Stromal cell of bone marrow (primary cell): ENCODE results near the gene DIP2C.
"Not testable (repeated sequence)": the region's sequence is repeated elsewhere in the genome, so short reads cannot be mapped to it uniquely, and the experiment has no call there.

Experiments used
- DNase-seq: peaks from one replicate; pipeline ENCODE4 v3.0.0-alpha.2; 2012; ENCODE audit warnings: low read depth

Gene DIP2C

DNA sequence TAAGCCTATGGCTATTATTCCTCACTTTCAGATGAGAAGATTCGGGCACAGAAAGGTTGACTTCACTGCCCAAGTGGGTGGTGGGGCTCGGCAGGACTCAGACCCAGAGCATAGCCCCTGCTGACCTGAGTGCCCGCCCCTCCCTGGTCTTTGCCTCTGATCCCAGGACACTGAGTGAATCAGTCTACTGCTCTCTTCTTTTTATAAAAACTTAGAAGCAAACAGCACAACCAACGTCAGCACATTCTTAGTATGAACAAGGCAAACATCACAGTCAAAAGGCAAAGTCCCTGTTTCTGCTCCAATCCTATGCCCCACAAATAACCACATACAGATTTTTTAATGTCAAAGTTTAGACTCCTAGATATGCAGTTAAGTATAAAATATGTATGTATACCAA is 316.5 kb downstream of the DIP2C start:
- DNase-seq, result no peak

DNA sequence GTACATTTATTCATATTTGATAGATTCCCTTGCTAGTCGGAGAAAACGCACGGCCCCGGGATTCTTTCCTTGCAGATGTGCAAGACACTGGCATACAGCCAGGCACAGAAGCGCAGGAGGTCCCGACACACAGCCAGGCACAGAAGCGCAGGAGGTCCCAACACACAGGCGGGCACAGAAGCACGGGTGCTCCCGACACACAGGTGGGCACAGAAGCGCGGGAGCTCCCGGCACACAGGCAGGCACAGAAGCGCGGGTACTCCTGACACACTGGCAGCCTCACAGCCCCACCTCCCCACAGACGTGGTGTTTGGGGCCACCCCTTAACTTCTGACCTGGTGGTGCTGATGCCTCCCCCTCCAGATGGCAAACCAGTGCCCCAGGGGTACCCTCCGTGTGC is 316.9 kb downstream of the DIP2C start:
- DNase-seq, result no peak

- DNase-seq, result no peak
Measured at GRCh38 chr10:371515-371914, 318.0 kb downstream of the DIP2C start.

DNA sequence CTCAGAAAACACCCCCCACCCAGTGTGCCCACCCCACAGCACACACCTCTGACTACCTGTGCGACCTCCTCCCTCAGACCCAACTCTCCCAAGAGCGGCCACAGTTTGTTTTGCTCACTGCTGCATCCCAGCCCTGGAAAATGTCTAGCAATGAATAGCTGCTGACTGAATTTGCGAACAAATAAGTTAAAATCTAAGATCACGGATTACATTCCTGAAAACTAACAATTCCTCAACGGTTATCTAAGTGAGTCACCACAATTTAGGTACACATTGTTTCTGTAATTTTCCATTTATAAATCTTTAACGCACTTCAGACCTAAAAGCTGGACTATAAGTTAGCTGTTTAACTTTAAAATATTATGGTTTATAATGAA is 319.0 kb downstream of the DIP2C start:
- DNase-seq, result no peak

- DNase-seq, result peak; percentile 71
Measured at GRCh38 chr10:369684-370448, 319.6 kb downstream of the DIP2C start.

DNA sequence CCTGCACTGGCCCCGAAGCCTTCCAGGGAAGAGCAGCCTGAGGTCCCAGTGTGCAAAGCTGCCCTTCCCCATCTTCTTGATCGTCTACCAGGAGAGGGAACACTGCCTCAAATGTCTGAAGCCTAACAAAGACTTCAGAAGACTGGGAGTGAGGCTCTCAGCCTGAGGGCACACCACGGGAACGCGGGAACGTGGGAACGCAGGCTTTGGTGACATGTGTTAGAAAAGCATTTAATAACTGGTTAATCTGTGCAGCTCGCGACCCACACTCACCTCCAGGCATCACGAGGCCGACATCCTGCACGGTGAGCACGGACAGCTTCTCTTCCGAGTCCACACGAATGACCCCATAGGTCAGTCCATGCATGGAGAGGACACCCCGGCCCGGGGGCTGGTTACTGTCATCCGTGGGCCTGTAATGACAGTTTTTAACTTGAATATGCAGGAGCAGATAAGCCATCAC is 320.2 kb downstream of the DIP2C start:
- no peak for DNase-seq

GRCh38 chr10:368579-369220 is 320.8 kb downstream of the DIP2C start:
- no peak for DNase-seq

DNA sequence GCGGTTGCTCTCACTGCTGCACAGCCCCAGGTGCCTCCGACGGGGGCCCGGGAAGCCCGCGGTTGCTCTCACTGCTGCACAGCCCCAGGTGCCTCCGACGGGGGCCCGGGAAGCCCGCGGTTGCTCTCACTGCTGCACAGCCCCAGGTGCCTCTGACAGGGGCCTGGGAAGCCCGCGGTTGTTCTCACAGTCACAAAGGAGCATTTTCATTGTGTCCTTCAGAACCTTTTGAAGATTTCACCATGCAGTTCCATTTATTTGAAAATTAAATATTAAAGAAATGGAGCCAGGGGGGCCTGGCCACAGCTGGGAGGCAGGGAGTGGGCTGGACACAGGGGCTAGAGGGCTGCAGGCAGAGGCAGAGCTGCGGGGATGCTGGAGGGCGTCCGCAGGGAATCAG is 321.4 kb downstream of the DIP2C start:
- DNase-seq, result not testable (repeated sequence)

DNA sequence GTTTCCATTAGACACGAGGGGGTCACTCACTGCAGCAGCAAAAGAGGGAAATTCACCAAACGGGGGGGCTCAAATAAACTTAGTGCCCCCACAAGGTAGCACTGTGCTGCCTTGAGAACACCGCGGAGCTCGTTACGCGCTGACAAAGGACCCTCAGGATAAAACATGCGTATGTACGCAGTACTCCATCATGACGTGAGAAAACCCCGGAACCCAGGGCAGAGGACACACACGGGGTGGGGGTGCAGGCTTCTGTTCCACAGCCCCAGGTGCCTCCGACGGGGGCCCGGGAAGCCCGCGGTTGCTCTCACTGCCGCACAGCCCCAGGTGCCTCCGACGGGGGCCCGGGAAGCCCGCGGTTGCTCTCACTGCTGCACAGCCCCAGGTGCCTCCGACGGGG is 321.8 kb downstream of the DIP2C start:
- no peak for DNase-seq

DNA sequence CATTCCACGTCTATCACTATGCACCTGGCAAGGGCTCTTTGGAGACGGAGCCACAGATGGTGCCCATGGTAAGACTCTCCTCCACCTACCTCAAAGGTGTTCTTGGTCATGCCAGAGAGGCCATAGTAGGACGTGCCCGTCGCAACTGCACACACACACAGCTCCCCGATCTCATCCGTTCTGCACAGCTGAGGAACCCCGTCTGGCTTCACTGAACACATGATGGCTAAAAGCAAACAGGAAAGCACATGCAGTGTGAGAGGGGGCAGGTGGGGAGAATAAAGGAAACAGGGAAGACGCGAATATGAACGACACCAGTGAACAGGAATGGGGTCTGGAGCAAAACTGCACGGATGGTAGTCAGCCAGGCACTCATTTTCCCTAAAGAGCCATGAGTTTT is 323.3 kb downstream of the DIP2C start:
- no peak for DNase-seq

- DNase-seq, result no peak
Measured at GRCh38 chr10:364267-364775, 325.1 kb downstream of the DIP2C start.

DNA sequence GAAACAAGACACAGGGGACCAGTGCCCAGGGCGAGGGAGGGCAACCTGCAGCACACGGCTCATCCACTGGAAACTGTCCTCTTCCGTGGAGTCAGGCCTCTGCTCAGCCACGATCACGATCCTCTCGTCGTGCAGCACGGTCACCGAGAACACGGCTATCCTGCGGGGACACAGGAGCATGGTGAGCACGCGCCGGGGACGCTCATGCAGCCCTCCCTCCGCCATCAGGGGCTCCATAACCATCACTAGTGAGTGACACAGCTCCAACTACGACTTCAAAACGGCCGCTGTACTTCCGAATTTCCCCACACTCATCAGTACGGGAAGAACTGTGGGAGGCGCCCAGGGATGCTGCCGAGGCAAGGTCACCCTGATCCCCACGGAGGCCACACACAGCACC is 326.3 kb downstream of the DIP2C start:
- no peak for DNase-seq

- DNase-seq, result no peak
Measured at GRCh38 chr10:361203-362081, 328.0 kb downstream of the DIP2C start.

DNA sequence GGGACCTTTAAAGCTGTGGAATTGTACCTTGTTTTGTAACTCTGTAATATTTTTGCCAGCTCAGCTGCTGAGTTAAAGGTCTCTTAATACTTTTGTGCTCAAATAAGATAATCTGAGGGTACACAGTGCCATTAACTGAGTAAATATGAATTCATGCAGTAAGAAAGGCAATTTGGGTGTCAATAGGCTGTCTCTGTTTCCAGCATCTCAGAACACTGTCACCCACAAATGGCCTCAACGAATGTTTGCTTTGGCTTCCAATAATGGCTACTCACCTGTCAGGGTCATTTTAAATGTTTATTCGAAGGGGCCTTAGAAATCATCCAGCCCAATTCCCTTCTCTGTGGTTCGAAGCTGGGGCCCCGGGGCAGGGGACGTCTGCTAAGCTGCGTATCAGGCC is 328.8 kb downstream of the DIP2C start:
- no peak for DNase-seq

DNA sequence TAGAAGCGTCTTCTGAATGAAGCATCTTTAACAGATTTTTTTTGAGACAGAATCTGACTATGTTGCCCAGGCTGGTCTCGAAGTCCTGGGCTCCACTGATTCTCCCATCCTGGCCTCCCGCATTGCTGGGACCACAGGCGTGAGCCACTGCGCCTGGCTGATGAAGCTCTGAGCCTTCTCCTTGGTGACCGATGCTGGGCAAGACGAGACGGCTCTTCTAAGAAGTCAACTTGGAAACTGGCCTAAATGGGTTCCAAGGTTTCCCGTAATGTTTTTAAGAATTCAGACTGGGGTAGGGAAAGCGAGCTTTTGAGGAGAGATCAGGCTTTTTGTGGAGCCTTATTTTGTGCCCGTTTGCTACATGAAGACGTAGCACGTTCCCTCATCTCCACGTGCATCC is 329.7 kb downstream of the DIP2C start:
- DNase-seq, result no peak

DNA sequence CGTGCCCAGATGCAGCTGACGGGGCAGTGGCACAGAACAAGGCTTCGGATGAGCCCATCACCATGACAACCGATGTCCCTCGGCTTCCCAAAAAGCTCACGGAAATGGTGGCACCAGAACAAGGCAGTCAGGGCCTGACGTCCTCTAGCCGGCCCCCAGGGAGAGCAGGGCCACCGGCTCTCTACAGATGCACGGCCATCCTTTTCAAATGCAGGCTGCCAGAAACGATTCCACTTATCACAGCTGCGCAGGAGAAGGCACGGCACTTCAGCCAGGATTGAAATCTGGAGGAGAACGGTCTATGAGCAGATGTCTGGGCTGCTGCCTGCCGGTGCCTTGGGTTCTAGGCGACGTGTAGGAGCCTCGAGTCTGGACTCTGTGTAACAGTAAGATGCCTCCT is 330.4 kb downstream of the DIP2C start:
- DNase-seq, result no peak

GRCh38 chr10:357201-357950 is 332.1 kb downstream of the DIP2C start:
- DNase-seq, result no peak

DNA sequence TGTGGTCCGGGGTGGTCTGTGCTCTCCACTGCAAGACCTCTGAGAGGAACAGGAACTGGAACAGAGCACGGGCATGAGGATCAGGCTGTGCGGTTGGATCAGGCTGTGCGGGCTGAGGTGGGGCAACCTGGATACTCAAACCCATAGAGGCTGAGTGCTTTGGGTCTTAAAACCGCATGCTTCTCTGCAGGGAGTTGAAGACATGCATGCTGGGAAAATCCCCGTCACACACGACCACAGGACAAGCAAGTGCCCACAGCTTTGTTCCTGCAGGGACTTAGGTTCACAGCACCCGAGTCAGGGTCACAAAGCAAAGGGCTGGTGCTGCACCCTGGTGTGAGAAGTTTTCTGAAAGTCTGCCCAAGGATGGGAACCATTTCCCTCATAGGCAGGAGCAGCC is 333.0 kb downstream of the DIP2C start:
- DNase-seq, result no peak

GRCh38 chr10:354901-355617 is 334.4 kb downstream of the DIP2C start:
- no peak for DNase-seq

DNA sequence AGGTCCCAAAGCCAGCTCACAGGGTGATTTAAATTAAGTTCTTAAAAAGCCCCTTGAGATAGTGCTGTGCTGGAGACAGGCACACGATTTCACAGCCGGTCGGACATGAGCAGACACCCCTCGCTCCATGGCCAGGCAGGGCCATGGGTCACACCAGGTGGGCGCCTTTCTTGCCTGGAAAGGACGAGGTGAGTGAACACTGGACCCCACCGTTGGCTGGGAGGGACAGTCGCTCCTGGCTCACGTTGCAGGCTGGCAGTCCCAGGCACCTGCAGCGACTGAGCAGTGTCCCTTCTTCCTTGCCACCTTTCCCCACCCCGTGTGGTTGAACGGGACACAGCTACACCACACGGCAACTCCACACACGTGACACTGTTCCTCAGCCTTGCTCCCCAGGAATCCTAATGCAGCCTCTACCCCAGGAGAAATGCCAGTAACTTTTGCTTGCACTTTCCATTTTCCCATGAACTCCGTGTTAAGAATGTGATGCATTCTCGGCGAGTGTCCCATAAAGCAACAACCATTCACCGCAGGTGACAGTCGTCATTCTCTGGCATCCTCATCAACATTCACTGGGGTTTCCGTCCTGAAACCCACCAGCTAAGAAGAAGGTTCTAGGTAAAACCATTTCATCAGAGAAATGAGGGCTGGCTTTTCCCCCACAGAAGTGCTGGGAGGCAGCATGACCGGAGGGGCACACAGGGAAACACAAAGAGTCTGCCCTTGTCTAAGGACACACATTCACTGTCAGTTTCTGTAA is 336.8 kb downstream of the DIP2C start:
- DNase-seq, result no peak
